ENCODE measurements around the gene APOC3.
A peak's percentile ranks its signal among the peaks of the same experiment; 100 is the strongest.

APOC3 gene

GRCh38 chr11:116852261-116853031 is 22.7 kb downstream of the APOC3 start:
- TF ChIP-seq GABPA (IDR thresholded peaks at IDR 0.05; ENCODE audit: low read depth): no peak
- TF ChIP-seq CTCF (IDR thresholded peaks at IDR 0.05; ENCODE audit: insufficient read depth, low read length): no peak
- TF ChIP-seq REST (IDR thresholded peaks at IDR 0.05; ENCODE audit: insufficient replicate concordance, low read depth): no peak
- TF ChIP-seq POLR2AphosphoS5 (IDR thresholded peaks at IDR 0.05; ENCODE audit: low read depth): no peak
- no peak for TF ChIP-seq SPI1 (IDR thresholded peaks at IDR 0.05; ENCODE audit: borderline replicate concordance, low read depth)
- Histone ChIP-seq H3K4me3 (replicated peaks; ENCODE audit: insufficient read depth, low read length) (no peak overlapping the region), H3K27me3 (ENCODE audit: insufficient read depth, poor library complexity, severe bottlenecking) (no peaks in the 10 kb centered on the region), H3K27ac (replicated peaks) (peak overlapping the region; percentile 89)
- DNase-seq (ENCODE audit: low read depth in 1 of 2, low spot score in 1 of 2): no peak

GRCh38 chr11:116853461-116854073 is 23.9 kb downstream of the APOC3 start:
- Histone ChIP-seq H3K27me3 (ENCODE audit: insufficient read depth, poor library complexity, severe bottlenecking) (no peaks in the 10 kb centered on the region), H3K27ac (replicated peaks) (peak overlapping the region; percentile 89), H3K4me3 (replicated peaks; ENCODE audit: insufficient read depth, low read length) (no peak overlapping the region)
- peak; percentile 35 to 89 for DNase-seq (ENCODE audit: low read depth in 1 of 2, low spot score in 1 of 2)
- TF ChIP-seq SPI1 (IDR thresholded peaks at IDR 0.05; ENCODE audit: borderline replicate concordance, low read depth): peak; percentile 72; the same call in 1 of the 2 replicates
- TF ChIP-seq GABPA (IDR thresholded peaks at IDR 0.05; ENCODE audit: low read depth): no peak
- no peak for TF ChIP-seq REST (IDR thresholded peaks at IDR 0.05; ENCODE audit: insufficient replicate concordance, low read depth)
- TF ChIP-seq CTCF (IDR thresholded peaks at IDR 0.05; ENCODE audit: insufficient read depth, low read length): no peak
- peak; percentile 34; the same call in 1 of the 2 replicates for TF ChIP-seq POLR2AphosphoS5 (IDR thresholded peaks at IDR 0.05; ENCODE audit: low read depth)

GRCh38 chr11:116855413-116855812 is 25.7 kb downstream of the APOC3 start:
- Histone ChIP-seq H3K27ac (replicated peaks) (peak overlapping the region; percentile 89; the same call in 1 of the 2 replicates), H3K27me3 (ENCODE audit: insufficient read depth, poor library complexity, severe bottlenecking) (no peaks in the 10 kb centered on the region)
- no peak for TF ChIP-seq CTCF (IDR thresholded peaks at IDR 0.05; ENCODE audit: insufficient read depth, low read length)

More at GRCh38 chr11:116855413-116855812, 25.7 kb downstream of the APOC3 start:
- no peak overlapping the region for H3K4me3 ChIP-seq (replicated peaks; ENCODE audit: insufficient read depth, low read length)
- no peak for DNase-seq (ENCODE audit: low read depth in 1 of 2, low spot score in 1 of 2)
